AG08396 (cell line): Measurements from ENCODE around the gene RNF114.
"Not testable (repeated sequence)": the region's sequence is repeated elsewhere in the genome, so short reads cannot be mapped to it uniquely, and the experiment has no call there.

Source experiments
- DNase-seq: peaks from one replicate; pipeline ENCODE4 v3.0.0; 2012; ENCODE audit warnings: low spot score, mixed read lengths

Gene RNF114

DNA sequence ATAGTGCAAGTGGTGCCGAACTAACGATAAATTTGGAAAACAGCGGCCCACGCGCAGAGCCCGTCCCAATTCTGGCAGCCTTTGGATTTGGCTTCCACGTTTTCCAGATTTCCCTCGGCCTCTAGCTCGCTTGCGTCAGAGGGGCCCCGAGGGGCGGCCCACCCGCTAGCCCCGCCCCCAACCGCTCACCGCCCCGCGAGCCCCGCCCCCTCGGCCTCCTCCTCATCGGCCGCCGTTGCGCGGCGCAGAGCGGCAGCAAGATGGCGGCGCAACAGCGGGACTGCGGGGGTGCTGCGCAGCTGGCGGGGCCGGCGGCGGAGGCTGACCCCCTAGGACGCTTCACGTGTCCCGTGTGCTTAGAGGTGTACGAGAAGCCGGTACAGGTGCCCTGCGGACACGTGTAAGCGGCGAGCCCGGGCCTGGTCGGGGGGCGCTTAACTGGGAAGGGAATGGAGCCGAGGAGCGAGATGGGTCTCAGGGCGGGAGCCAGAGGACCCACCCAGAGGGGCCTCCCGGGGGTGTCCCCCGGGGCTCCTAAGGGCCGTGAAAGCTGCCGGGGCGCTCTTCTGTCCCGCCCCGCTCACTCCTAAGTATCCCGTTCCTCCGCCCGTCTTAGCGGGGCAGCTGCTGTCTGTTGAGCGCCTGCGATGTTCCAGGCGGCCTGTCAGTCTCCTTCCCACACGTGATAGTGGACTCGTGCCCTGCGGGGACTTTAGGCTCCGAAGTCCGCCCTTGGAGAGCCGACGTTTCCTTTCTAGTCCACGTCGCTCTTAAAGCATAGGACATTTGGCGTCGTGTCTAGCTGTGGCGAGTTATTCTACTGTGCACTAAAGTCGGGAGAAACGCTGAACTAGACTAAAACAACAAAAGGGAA lies at the start of gene RNF114:
Gene RNF114 (plus strand): TSS at position 245 of the 874 bp plus-strand sequence. CDS start 16 bp downstream, at position 261.
- DNase-seq, result peak; percentile 98

DNA sequence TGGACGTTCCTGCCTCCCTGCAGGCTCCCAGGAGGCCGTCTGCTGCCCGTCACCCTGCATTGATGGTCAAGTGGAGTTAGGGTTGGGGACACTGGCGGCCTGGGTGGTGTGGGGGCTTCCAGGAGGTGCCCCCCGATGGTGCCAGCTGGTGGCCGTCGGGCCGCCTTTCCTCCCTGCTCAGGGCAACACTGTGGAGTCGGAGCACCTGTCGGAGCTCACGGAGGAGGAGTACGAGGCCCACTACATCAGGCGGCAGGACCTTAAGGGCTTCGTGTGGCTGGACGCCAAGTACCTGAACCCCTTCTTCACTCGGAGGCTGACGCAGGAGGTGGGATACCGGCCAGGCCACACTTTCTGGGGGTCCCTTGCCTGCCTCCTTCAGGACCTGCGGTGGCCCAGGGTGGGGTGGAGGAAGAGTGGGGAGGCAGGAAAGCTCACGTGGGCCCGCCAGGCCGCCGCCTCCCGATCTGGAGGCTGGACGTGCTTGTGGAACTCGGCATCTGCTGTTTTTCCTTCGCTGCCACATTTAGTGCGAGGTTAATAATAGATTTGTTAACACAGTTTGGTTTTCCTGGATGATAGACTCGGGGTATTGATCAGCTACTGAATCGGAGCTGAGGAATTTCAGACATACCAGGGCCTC lies 49.5 kb upstream of the RNF114 start:
- no peak for DNase-seq

GRCh38 chr20:49887251-49888211 lies 48.7 kb upstream of the RNF114 start:
- DNase-seq, result no peak

DNA sequence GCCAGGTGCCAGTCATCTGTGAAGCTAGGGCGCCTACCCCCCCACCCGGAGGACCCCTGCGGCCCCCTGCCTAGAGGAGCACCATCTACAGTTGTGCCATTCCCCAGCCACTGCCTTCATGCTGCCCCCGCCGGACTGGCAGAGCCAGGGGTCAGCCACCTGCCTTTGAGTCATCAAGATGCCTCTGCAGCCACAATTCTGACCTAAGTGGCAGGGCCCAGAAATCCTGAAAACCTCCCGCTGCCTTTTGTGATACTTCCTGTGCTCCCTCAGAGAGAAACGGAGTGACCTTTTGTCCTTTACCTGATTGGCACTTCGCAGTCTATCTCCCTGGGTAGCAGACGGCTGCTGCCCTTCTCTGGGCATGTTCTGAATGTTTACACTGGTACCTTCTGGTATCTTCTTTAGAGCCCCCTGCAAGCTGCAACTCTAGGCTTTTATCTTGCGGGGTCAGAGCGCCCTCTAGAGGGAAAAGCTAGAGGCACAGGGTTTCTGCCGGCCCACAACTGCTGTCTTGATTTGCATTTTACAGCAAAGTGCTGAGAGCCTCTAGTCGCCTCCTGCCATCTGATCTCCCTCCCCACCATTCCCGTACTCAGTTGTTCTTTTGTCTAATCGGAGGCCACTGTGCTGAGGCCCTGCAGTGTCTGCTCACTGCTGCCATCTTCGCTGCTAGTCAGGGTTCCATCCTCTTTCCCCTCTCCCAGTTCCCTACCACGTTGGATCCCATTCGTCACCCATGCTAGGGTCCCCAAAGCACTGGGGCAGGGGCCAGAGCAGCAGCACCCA lies 47.8 kb upstream of the RNF114 start:
- DNase-seq, result peak; percentile 77

DNA sequence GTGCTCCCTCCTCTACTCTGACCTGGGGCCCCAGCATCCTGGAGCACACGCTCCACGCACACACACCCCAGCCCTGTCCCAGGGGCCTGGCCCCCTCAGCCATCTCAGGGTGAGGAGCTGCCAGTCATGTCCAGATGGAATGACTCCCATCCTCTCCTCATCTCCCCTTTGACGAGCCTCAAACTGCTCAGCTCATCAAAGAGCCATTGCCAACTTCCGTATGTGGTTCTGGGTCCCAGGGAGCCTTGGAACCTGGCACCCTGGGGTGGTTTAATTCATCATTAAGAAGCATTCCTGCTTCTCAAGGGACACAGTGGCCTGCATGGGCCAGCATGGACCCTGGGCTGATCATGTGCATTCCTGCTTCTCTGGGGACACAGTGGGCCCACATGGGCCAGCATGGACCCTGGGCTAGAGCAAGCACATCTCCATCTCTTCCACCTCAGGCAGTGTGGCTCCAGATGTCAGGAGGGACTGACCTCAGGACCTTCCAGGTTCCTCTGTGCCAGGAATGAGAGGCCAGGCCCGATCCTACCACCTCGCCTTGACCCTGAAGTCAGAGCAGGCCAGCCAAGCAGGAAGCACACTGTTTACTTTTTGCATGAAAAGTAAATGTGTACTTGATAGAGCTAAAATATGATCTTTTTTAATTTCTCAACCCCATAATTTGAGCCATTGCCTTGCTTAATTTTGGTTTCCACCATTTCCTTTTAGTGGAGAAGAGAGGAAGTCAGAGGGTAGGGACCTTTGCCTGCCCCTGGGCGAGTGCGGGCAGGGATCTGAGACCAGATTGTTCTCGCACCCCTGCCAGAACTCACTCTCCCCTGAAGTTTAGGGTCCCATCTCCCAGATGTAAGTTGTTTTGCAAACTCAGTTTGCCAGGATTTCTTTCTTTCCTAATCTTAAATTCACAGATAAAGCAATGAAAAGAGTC lies 46.9 kb upstream of the RNF114 start:
- DNase-seq, result no peak

- DNase-seq, result no peak
Observed at GRCh38 chr20:49889935-49890333, 46.3 kb upstream of the RNF114 start.

DNA sequence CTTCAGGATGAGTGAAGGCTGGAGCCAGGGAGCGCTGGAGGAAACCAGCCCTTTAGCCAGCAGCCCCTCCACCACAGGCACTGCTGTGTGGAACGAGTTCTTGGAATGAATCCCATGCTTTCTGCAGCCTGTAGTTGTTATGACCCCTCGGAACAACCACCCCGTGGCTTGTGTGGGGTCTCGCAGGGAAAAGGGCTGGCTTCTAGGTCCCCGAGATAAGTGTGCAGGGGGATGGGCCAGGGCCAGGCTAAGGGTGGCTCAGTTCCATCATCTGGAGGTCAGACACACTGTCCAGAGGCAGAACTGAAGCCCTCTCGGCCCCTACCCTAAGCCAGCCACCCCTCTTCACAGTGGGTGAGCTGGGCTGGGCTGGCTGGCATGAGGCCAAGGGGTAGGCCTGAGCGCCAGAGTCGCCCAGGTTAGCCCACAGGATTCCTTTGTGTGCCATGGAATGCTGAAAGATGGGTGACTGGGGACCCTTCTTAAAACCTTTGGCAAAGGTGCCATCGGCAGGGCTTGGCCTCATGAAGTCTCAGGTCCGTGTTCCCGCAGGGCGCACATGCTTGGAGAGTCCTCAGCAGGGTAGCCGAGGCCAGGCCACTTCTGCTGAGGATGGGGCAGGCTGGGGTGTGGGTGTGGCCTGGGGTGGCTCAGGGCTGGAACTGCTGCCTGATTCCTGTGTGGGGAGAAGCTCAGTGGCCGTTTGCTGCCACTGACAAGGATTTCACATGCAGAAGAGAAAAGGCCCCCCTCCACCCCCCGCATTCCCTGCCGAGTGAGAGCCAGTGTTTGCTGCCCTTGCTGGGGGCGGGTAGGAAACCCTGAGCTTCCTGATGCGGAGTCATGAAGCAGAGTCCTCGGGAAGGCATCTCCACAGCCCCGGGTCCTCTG lies 45.5 kb upstream of the RNF114 start:
- no peak for DNase-seq

DNA sequence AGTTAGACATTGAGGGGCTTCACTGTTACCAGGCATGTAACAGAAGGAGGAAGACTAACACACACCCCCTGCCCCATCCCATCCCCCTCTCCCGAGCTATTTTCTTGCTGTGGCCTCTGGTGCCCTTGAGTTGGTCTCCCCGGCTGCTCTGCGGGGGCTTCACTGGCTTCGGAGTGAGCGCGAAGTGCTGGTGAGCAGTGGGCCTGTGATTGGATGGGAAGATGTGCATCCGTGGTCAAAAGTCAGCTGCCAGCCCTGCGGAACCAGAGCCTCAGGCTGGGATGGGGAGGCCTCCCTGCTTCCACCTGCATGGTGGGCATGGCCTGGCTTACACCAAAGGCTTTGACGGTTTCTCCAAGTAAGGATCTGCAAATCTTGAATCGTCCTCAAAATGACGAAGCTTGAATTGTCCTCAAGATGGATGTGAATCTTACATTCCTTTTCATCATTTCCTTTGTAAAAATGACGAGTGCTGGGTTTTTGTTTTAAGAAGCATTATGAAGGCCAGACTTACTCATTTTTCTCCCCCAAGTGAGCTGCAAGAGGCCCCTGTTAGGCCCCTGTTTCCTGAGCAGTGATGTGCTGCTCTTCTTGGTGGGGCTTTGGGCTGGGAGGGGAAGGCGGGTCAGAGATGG lies 44.6 kb upstream of the RNF114 start:
- DNase-seq, result no peak

DNA sequence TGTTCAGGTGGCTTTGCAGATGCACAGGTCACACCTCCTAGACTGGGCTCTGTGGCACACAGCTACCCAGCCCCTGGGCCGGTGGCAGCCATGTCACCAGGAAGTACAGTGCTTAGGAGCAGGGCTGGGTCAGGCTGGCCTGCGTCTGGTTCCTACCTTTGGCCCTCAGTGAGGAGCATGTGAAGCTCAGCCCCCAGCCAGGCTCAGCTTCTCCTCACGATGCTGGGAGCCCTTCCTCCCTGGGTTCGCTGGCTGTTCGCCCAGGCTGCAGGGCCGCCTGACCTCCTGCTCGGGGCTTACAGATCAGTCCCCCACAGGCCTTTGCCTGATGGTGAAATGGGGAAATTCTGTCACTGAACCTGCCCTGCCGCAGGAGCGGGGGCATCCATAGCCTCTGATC lies 43.9 kb upstream of the RNF114 start:
- no peak for DNase-seq

DNA sequence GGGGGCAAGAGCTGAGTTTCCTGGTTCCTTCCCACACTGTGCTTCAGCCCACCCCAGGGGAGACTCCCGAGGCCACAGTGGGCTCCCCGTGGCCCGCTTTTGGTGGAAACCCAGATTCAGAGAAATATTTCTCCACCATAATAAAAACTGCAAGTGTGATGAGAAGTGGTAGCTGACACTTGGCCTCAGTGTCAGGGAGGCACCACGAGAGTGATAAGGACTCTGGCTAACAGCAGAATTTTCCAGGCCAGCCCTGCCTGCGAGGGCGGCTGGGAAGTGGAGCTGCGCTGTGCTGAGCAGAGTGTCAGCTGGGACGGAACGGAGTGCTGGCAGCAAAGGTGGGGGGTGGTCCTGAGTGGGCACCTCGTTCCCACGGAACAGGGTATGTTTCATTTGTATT lies 43.4 kb upstream of the RNF114 start:
- DNase-seq, result no peak

DNA sequence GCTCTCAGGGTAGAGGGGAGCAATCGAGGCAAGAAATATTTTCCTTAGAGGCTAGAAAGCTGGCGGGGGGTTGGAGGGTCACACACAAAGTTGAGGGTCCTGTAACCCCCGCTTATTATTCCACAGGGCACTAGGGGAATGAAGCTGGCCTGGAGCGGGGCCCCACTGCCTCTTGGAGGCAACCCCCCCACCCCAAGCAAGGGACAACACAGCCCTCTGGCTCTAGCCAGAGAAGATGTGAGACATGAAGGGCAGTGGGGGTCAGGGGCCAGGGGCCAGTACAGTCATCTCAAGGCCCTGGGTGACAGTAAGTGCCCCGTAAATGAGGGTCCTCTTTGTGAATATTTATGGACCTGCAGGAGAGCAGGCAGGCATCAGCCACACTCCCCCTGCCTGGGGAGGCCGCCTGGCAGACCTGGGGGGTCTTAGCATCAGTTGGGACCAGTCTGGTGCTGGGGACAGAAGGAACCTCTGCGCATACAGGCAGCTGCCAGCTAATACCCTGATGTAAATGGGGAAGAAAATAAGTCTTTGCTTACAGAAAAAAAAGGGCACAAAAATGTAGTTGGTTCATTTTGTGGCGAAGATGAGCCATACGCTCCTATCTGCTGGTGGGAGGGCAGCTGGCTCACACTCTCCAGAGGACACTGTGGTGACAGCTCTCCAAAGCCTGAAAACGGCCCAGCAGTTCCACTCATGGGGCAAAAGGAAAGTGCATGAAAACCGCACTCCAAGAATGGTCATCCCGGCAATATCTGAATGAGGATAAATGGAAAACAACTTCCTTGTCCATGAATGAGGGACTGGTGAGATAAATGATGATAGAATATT lies 42.7 kb upstream of the RNF114 start:
- DNase-seq, result no peak

GRCh38 chr20:49894073-49894470 lies 42.1 kb upstream of the RNF114 start:
- DNase-seq, result no peak

- not testable (repeated sequence) for DNase-seq
Observed at GRCh38 chr20:49895474-49896093, 40.6 kb upstream of the RNF114 start.

DNA sequence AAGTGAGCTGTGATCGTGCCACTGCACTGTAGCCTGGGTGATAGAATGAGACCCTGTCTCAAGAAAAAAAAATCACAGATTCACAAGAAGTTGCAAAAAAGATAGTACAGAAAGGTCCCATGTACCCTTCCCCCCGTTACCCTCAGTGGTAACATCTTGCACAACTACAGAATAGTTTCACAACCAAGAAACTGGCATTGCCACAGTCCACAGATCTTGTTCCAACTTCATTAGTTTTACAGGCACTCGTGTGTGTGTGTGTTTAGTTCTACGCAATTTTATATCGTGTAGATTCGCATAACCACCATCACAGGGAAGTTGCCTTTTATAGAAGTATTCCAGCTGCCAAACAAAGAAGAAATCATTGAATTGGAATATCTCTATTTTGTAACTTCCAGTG lies 40.0 kb upstream of the RNF114 start:
- DNase-seq, result no peak

DNA sequence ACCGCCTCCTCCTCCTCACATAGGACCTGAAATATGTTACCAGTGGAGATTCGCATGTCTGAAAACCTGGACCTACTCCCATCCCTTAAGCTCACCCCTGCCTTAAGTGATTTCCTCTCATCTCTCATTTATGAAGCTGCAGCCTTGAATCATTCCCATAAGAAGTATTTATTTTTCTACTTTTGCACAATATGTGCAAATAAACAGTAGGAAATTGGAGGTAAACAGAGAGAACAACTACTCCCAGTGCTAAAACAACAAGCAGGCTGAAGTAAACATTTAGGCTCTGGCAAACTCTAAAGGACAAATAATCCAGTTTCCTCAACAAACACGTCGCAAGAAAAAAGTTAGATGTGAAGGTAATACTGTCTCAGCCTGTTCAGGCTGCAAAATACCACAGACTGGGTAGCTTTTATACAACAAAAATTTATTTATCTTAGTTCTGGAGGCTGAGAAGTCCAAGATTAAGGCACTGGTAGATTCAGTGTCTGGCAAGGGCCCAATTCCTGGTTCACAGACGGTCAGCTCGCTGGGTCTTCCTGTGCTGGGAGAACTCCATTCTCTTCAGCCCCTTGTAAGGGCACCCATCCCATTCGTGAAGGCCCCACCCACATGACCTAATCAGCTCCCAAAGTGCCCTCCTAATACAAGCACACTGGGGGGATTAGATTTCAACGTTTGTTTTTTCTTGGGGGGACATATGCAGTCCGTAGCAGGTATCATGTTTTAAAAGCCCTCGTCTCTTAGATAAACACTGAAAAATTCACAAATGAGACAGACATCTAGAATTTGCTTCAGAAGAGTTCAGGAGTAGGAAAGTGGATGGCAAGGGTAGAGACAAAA lies 36.4 kb upstream of the RNF114 start:
- no peak for DNase-seq

GRCh38 chr20:49901588-49901987 lies 34.6 kb upstream of the RNF114 start:
- no peak for DNase-seq
